CD4-positive, alpha-beta T cell treated with Interleukin-6 at 100 ng/mL for 8 hours (primary cell): ENCODE data around the gene ZBTB2.

Experiments used
- DNase-seq: peaks from one replicate; pipeline ENCODE4 v3.0.0-alpha.2; 2020; ENCODE audit warnings: mixed read lengths, low spot score

The ZBTB2 gene

GRCh38 chr6:151391471-151392413 is at the start of gene ZBTB2:
ZBTB2 (minus strand) TSS chr6:151391559; CDS start chr6:151373637, 17,922 bp downstream.
- peak; percentile 63 for DNase-seq

GRCh38 chr6:151440930-151441329 is 49.6 kb upstream of the ZBTB2 start:
- peak; percentile 19 for DNase-seq

- DNase-seq, result no peak
These were observed 49.1 kb upstream of the ZBTB2 start for GRCh38 chr6:151440498-151440897.

GRCh38 chr6:151437401-151437800 is 46.0 kb upstream of the ZBTB2 start:
- no peak for DNase-seq

- no peak for DNase-seq
These were observed 45.4 kb upstream of the ZBTB2 start for GRCh38 chr6:151436802-151437201.

GRCh38 chr6:151436300-151436699 is 44.9 kb upstream of the ZBTB2 start:
- DNase-seq, result no peak

- no peak for DNase-seq
These were observed 43.0 kb upstream of the ZBTB2 start for GRCh38 chr6:151434369-151434768.

GRCh38 chr6:151432651-151433050 is 41.3 kb upstream of the ZBTB2 start:
- no peak for DNase-seq

- DNase-seq, result no peak
These were observed 40.0 kb upstream of the ZBTB2 start for GRCh38 chr6:151431337-151431736.

GRCh38 chr6:151430886-151431285 is 39.5 kb upstream of the ZBTB2 start:
- no peak for DNase-seq

GRCh38 chr6:151428093-151428735 is 36.9 kb upstream of the ZBTB2 start:
- DNase-seq, result no peak

- DNase-seq, result no peak
These were observed 34.2 kb upstream of the ZBTB2 start for GRCh38 chr6:151425561-151425960.

- DNase-seq, result no peak
These were observed 31.6 kb upstream of the ZBTB2 start for GRCh38 chr6:151422981-151423380.

- DNase-seq, result no peak
These were observed 26.1 kb upstream of the ZBTB2 start for GRCh38 chr6:151417477-151417876.

- no peak for DNase-seq
These were observed 23.4 kb upstream of the ZBTB2 start for GRCh38 chr6:151414641-151415260.

GRCh38 chr6:151413372-151414145 is 22.2 kb upstream of the ZBTB2 start:
- DNase-seq, result peak; percentile 77

- no peak for DNase-seq
These were observed 21.6 kb upstream of the ZBTB2 start for GRCh38 chr6:151412909-151413308.

- no peak for DNase-seq
These were observed 18.3 kb upstream of the ZBTB2 start for GRCh38 chr6:151409679-151410078.

- DNase-seq, result no peak
These were observed 17.9 kb upstream of the ZBTB2 start for GRCh38 chr6:151409260-151409659.

- no peak for DNase-seq
These were observed 17.5 kb upstream of the ZBTB2 start for GRCh38 chr6:151408858-151409257.

GRCh38 chr6:151403919-151404308 is 12.6 kb upstream of the ZBTB2 start:
- no peak for DNase-seq

GRCh38 chr6:151402228-151402627 is 10.9 kb upstream of the ZBTB2 start:
- no peak for DNase-seq
